NCI-H774 (cell line): ENCODE data around the gene INCA1.

Experiments used
- DNase-seq: peaks from one replicate; lab custom pipeline; 2025; lab: John Stamatoyannopoulos, UW

The INCA1 gene

DNA sequence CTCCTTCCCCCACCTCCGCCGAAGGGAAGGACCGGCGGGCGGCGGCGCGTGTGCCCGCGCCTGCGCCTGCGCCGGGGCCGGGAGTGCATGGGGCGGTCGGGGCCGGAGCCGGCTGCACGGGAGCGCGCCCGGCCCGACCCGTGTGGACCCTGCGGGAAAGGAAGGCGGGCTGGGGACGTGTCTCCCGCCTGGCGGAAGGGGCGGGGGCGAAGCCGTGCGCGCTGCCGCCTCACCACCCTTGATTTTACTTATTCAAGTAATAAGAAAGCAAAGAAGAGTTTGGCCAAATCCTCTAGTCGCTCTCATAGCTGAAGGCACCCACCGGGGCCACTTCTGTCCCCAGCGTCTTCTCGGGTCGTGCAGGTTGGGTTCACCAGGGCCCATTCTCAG is 48.4 kb downstream of the INCA1 start:
- peak; percentile 62 for DNase-seq

DNA sequence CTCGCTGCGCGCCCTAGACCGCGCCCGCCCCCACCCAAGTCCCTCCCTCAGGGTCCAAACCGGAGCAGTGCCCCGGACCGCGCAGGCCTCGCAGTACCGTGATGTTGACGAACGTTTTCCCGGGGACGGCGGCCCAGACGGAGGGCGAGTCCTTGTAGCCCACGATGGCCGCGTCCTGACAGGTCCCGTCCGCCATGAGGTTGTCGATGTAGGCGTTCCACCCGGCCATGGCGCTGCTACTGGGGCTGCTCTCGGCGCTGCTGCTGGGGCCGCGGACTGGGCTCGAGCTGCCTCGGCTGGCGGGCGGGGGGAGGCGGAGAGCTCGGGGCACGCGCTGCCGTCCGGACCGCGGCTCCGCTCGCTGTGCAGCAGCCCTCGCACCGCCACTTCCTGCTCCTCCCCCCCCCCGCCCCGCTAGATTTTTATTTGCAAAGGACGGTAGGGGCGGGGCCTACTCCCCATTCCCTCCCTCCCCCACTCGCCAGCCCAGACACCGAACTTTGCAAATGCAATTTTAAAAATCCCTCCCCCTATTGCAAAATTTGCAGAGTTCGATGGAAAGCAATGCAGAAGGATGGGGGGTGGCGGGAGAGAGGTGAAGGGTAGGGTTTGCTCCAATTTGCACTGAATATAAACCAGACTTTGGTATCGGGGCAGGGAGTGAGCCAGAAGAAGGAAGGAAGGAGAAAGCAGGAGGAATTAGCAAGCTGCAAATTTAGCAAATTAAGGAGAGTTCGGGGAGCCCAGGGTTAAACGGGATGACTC is 49.0 kb downstream of the INCA1 start, which contains the start of gene PFN1:
TSS of gene PFN1 (minus strand) at position 365 of the 765 bp plus-strand sequence. CDS start at position 229, 136 bp downstream.
- peak; percentile 62 for DNase-seq

DNA sequence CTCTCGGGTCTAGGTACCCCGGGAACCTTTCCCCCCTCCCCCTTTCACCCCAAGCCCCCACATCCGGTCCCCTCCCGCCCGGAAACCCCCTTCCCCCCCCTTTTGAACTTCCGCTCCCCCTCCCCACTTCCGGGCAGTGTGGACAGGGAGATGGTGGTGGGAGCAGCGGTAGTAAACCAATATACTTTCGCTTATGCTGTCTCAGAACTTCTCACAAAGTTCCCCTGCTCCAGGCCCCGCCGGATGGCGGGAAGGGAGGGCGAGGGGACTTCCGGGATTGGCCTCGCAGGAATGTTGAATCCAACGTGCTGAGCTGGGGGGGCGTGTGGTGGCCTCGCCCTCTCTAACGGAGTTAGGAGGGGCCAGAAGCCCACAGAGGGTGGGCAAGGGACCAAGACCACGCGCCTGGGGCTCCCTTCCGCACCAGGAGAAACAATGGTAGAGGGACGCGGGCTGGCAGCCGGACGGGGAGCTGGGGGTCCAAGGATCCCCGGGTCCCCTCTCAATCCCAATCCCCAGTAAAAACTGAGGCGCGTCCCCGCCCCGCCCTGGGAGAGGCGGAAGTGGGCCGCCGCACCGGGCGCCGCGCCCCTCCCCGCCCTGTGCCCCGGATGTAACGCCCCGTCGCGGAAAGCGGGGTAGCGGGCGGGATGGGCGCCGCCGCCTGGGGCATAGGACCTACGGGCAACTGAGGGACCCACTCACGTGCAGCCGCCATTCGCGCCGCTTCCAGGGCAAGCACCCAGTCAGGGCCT is 49.7 kb downstream of the INCA1 start:
- DNase-seq: no peak

DNA sequence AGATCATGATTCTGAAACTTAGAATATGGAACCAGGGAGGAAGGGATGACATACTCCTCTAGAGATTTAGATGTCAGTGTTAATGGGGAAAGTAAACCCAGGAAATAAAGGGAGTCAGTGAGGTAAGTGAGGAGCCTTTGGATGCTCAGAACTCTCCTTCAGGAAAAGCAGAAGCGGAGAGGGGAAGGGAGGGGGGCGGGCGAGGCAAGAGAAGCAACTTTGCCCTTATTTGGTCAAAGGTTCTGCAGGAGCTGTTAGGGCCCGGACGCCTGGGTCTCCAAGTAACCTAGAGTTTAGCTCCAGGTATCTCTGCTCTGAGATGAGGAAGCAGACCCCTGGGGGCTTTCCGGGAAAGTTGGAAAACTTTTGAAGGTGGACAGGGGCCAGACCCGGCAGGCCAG is 50.3 kb downstream of the INCA1 start:
- DNase-seq: no peak

DNA sequence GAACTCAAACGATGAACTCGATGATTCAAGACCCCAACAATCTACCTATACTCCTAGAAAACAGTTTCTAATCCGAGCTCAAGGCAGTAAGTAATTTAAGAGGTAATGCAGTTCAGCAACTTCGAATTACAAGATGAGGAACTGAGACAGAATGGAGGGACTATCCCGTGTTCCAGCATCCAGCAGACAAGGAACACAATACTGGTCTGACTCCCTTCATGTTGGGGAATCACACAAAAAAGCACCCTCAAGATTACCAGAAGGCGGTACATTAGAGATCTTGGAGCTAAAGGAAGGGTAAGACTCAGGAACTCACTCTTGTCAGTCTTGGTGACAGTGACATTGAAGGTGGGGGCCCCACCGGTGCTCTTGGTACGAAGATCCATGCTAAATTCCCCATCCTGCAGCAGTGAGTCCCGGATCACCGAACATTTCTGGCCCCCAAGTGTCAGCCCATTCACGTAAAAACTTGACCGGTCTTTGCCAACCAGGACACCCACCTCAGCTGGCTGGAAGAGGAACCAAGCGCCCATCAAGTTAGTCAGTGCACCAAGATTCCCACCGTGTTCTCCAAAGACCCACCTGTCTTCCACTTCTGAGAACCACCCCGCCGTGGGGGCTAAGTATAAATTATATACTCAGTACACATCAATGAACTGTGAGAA is 50.9 kb downstream of the INCA1 start:
- no peak for DNase-seq

DNA sequence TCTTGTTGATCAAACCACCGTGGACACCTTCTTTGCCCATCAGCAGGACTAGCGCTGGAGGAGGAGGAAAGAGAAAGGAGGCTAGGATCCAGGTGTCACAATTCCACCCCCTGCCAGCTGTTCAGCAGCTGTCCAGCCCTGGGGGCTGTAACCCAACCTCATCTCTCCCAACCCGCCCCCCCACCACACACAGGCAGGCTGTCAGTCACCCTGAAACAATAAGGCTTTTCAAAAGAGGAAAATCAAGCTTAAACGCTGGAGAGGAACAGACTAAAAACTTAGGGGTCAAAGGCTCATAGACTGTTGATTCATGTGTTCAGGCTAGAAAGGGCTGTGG is 51.4 kb downstream of the INCA1 start:
- no peak for DNase-seq

DNA sequence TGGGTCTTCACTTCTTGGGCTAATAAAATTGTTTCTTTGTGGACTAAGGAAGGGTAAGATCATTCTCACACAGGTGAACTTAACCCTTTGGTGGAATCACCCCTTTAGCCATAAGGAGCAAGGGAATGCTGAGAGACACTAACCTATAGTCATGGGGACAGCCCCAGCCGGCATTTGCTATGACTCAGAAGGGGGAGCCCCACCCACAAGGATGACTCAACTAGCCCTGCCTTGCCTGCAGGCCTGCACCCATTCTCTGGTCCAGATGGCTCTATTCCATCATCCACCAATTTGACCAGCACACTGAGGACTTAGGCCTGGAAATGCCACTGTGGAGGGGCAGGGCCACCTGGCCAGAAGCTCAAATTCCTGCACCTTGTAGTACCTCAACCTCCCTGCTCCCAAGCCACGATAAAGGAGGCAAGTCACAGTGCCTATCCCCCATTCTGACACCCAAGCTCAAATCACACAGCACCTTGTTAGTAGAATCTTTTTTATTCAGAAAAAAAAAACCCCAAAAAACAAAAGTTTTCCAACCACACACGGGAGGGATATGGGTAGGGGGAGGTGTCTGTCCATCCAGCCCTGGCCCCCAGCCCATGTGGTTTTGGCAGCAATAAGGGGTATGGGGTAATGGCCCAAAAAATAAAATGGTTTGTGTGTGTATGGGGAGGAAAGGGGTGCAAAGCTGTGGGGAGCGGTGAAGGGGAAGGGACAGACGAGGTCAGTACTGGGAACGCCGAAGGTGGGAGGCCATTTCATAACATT is 52.0 kb downstream of the INCA1 start:
- no peak for DNase-seq

DNA sequence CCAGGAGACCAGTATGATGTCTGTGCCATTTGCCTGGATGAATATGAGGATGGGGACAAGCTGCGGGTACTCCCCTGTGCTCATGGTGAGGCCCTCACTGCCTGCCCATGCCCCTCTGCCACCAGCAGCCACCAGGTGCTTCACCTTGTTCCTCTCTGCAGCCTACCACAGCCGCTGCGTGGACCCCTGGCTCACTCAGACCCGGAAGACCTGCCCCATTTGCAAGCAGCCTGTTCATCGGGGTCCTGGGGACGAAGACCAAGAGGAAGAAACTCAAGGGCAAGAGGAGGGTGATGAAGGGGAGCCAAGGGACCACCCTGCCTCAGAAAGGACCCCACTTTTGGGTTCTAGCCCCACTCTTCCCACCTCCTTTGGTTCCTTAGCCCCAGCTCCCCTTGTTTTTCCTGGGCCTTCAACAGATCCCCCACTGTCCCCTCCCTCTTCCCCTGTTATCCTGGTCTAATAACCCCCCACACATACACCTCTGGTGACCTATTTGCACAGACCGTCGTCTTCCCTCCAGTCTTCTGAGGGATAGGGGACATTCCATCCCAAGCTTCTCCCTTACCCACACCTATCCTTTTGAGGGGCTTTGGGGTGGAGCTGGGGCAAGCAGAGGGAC is 52.7 kb downstream of the INCA1 start:
- DNase-seq: no peak

DNA sequence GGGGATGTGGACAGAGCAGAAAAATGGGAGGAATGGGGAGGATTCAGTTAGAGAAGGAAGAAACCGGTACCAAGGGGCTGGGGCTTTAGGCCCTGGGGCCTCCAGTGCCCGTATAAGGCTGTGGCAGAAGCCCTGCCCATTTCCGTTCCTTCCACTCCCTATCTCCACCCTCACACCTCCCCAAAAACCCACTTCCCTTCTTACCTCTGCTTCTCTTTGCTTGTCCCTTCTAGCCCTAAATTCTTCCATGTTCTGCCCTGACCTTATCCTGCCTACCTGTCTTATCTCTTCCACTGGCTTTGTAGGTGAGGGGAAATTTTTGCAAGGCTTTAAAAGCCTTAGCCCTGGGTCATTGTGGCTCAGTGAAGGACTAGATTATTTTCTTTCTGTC is 53.2 kb downstream of the INCA1 start:
- no peak for DNase-seq

DNA sequence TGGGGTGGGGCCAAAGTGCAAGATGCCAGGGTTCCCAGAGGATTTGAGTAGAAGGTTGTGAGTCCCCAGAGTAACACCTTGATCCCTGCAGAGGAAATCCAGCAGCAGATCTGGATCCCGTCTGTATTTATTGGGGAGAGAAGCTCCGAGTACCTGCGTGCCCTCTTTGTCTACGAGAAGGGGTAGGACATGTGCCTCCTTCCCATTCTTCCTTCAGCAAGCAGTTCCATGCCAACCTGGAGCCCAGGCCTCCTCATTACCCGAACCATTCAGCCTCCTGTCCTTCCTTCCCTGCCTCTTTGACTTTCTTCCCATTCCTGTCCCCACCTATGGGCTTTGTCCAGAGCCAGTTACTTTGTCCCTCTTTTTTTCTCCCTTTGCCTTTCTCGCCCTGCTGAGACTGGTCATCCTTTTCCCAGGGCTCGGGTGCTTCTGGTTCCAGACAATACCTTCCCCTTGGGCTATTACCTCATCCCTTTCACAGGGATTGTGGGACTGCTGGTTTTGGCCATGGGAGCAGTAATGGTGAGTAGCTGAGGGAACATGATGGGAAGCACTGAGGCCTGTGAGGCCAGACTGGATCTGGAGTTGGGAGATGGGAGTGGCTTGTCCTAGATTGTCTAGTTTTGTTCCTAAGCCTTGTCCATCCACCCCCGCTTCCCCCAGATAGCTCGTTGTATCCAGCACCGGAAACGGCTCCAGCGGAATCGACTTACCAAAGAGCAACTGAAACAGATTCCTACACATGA is 54.4 kb downstream of the INCA1 start:
- no peak for DNase-seq

DNA sequence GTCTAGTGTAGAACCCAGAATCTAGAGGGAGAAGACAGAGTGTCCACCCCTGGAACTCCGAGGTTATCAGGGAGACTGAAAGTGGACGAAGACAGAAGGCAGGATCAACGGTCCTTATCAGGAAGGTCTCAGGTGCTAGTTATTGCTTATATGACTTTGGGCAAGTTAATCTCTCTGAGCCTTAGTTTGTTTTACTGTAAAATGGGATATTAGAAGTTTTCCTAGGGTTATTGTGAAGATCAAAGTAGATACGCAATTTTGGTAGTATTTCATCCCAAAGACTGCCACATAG is 56.1 kb downstream of the INCA1 start:
- no peak for DNase-seq

DNA sequence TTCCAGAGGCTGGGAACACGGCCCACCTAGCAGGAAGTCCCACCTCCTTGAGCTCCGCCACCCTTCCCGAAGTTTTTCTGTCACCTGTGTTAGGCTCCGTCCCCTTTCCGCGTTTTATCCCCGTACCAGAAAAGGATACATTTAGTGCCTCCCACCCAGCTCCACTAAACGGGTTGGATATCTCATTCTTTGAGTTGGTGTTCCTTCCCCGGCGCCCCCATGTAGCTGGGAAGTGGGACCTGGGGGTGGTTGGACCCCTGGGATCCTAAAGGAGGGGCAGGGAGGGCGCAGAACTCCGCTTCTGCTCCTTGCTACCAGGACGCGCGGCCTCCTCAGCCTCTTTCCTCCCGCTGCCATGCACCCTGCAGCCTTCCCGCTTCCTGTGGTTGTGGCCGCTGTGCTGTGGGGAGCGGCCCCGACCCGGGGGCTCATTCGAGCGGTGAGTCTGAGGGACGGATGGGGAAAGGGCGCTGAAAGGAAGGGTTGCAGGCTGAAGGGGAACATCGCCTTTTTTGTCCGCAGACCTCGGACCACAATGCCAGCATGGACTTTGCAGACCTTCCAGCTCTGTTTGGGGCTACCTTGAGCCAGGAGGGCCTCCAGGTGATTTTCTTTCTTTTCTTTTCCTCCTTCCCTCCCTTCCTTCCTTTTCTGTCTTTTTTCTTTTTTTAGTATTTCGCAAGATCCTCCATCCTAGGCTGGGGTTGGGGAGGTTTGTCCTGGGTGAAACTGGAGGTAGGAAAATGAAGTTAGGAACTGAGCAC is 56.6 kb downstream of the INCA1 start:
- DNase-seq: no peak

DNA sequence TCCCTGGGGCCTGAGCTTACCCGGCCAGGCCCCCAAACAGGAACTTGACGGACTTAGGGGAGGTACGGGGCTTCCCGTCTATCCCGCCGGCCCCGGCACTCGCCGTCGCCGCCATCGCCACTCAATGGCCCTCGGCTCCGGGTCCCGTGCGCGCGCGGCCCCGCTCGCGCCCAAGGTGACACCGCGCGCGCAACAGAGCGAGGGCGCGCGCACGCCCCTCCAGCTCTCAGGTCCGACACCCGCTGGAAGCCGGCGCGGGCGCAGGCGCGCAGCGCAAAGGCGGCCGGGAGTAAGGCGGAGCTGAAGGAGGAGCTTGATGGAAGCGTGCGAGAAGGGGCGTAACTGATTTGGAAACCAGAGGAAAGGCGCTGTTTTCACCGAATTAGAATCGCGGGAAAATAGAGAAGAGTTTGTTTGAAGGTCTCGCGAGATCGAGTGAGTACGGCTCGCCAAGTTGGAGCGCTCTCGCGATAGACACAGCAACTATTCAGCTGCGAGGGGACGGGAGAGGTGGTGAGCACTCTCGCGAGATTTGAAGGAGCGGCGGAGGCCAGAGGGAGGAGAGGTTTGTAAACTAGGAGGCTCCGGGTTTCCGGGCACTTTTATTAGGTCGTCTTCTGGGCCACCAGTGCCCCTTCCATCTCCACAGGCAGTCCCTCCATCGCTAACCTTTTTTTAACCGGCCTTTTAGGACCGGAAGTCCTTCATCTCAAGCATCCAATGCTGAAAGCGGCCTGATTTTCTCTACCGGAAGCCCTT is 57.3 kb downstream of the INCA1 start, which contains the start of the genes RNF167 and SLC25A11:
TSS of gene RNF167 (plus strand) at position 473 of the 759 bp plus-strand sequence. CDS start 642 bp downstream, outside the sequence.
TSS of gene SLC25A11 (minus strand) at position 251 of the 759 bp plus-strand sequence. CDS start at position 115, 136 bp downstream.
- DNase-seq: peak; percentile 91

DNA sequence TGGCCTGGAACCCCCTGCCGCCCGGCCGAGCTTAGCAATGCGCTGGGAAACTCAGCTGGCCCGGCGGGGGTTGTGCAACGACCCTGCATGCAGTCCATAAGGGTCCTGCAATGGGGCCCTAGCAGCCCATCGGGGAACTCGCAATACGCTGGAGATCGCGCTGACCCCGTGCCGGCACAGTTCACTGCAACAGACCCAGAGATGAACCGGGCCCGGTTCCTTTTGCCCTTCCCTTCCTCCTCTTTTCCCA is 57.9 kb downstream of the INCA1 start:
- DNase-seq: no peak

DNA sequence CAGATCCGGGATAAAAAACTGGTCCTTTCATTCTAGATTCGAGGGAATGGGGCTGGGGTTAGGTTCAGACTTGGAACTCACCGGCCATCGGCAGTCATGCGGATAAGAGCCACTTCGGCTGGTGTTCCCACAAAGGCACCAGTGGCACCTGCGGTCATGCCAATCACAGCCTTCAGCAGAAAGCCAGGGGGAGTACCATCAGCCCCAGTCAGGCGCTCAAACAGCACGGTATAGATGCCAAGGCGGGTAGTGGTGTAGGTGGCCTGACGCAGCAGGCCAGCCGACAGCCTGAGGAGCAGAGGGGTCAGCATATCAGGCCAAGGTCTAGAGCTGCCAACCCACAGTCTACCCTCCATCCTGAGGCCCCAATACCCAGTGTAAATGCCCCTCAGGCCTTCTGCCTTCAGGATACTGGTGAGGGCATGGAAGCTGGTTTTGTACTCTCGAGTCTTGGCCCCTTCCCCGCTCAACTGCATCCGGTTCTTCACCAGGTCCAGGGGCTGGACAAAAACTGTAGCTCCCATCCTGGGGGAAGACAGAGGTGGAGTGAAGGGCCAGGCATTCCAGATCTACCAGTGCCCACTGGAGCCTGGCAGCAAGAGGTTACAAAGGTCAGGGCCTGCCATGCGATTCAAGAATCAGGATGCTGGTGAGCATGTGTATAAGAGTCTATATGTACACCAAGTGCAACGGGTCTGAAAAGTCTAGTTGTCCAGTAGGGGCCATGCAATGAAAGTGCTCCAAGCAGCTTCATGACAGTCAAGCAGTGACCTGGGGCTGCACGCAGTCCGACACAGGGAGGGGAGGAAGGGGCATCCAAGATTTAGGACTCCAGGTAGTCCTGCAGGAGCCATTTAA is 58.4 kb downstream of the INCA1 start:
- no peak for DNase-seq
